ENCODE data around the gene ZNF597.

Gene ZNF597

GRCh38 chr16:3443108-3444031 lies at the start of gene ZNF597, which contains the start of gene NAA60:
Gene ZNF597 (minus strand): TSS chr16:3443504. CDS start chr16:3443153, 351 bp downstream.
Gene NAA60 (plus strand): TSS chr16:3443680. CDS start chr16:3476228, 32,548 bp downstream.
- peak; percentile 73 for FAIRE-seq
- DNase-seq (ENCODE audit: low spot score), result peak; percentile 86

- FAIRE-seq, result no peak
These were observed 49.1 kb upstream of the ZNF597 start for GRCh38 chr16:3492356-3492755.

GRCh38 chr16:3490911-3491629 lies 47.8 kb upstream of the ZNF597 start:
- DNase-seq (ENCODE audit: low spot score) (no peak), FAIRE-seq (no peak)

More at GRCh38 chr16:3492356-3492755, 49.1 kb upstream of the ZNF597 start:
- no peak for DNase-seq (ENCODE audit: low spot score)

- FAIRE-seq (no peak), DNase-seq (ENCODE audit: low spot score) (no peak)
These were observed 45.5 kb upstream of the ZNF597 start for GRCh38 chr16:3488801-3489200.

GRCh38 chr16:3487521-3488410 lies 44.5 kb upstream of the ZNF597 start:
- no peak for DNase-seq (ENCODE audit: low spot score)
- no peak for FAIRE-seq

- DNase-seq (ENCODE audit: low spot score) (no peak), FAIRE-seq (no peak)
These were observed 43.4 kb upstream of the ZNF597 start for GRCh38 chr16:3486506-3487215.

GRCh38 chr16:3485821-3486505 lies 42.7 kb upstream of the ZNF597 start:
- FAIRE-seq (no peak), DNase-seq (ENCODE audit: low spot score) (no peak)

- DNase-seq (ENCODE audit: low spot score) (no peak), FAIRE-seq (no peak)
These were observed 41.9 kb upstream of the ZNF597 start for GRCh38 chr16:3485097-3485745.

- no peak for FAIRE-seq
- no peak for DNase-seq (ENCODE audit: low spot score)
These were observed 41.2 kb upstream of the ZNF597 start for GRCh38 chr16:3484318-3485096.

GRCh38 chr16:3482659-3483241 lies 39.4 kb upstream of the ZNF597 start:
- DNase-seq (ENCODE audit: low spot score), result no peak
- FAIRE-seq, result no peak

- FAIRE-seq (no peak), DNase-seq (ENCODE audit: low spot score) (no peak)
These were observed 38.7 kb upstream of the ZNF597 start for GRCh38 chr16:3481696-3482658.

- DNase-seq (ENCODE audit: low spot score) (no peak), FAIRE-seq (no peak)
These were observed 37.8 kb upstream of the ZNF597 start for GRCh38 chr16:3480901-3481695.

GRCh38 chr16:3479654-3480216 lies 36.4 kb upstream of the ZNF597 start:
- no peak for FAIRE-seq
- no peak for DNase-seq (ENCODE audit: low spot score)

- no peak for DNase-seq (ENCODE audit: low spot score)
- FAIRE-seq, result no peak
These were observed 35.1 kb upstream of the ZNF597 start for GRCh38 chr16:3478242-3478925.

- FAIRE-seq (no peak), DNase-seq (ENCODE audit: low spot score) (no peak)
These were observed 33.1 kb upstream of the ZNF597 start for GRCh38 chr16:3476409-3476808.
